Measurements from ENCODE around the gene SPACA7.

SPACA7 gene

DNA sequence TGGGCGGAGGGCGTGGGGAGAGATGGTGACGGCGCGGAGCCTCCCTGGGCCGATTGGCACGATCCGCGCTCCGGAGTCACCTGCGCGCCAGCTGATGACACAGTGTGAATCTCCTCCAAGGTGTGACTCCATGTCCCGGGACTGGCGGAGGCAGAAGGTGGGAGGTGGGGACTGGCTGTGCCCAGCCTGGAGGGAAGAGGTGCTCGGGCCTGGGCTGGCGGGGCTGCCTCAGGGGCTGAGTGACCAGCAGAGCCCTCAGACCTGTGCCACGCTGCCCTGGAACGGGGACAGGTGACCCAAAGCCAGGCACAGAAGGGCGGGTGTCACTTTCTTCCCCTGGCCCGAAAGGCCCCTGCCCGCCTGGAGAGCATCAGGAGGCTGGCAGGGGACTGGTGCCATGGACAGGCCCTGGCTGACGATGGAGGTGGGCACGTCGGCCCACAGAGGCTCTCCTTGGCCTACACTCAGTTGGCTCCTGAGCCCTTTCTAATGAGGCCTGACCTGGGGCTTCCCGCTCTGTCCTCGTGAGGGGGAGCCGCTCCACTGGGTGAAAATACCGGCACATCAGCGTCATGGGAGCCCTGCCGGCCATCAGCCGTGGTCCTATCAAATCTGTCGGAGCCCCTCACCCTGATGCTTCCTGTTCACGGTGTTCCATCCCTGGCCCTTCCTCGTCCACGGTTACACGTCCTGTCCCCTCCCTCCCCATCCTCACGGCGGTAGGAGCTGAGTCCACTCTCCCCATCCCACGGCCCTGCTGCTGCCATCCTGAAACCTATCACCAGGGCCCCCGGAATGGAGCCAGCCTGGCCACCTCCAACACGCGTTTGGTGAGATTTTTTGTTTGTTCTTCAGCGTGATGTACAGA, 75.6 kb downstream of the SPACA7 start:
- Mint-ChIP-seq H3K27me3 (peaks cover 3% of the 10 kb centered on the region), H3K4me3 (no peak overlapping the region), H3K4me1 (peaks cover 2% of the 10 kb centered on the region), H3K36me3 (no peaks in the 10 kb centered on the region), H3K9me3 (no peaks in the 10 kb centered on the region), H3K27ac (no peak overlapping the region)
- DNase-seq (ENCODE audit: low spot score in 2 of 2) (no peak), ATAC-seq (ENCODE audit: low read depth) (no peak)

DNA sequence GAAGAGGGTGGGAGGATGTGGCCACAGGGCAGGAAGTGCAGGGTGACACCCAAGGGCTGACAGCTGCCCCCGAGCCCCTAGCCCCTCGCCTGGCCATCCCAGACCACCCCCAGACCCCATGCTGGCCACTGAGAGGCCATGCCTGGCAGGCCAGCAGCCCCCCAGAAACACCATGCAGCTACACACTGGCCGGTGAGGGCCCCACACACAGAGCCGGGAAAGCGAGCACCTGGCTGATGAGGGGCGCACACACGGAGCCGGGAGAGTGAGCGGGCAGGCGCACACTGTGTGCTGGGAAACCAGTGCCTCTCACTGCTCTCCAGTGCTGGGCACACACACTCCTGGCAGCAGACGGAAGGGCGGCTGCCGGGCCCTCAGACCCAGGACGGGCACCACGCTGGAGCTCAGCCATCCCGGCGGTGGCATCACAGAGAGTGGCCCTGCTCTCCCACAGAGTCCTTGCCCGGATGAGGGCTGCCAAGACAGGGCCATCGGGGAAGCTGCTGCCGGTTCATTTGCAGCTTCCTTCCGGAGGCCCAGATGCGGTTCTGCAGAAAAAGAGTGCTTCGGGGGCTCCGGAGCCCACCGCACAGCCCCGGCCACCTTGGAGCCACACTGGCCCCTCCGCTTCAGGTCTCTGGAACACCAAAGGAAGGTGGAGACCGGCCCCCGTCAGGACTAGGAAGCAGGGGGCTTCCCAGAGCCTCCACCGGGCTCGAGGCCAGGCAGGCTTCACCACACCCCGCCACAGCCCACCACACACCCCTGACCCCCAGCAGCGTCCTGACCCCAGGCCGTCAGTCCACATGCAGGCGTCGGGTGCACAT, 76.4 kb downstream of the SPACA7 start:
- Mint-ChIP-seq H3K36me3 (no peaks in the 10 kb centered on the region), H3K4me3 (no peak overlapping the region), H3K4me1 (peaks cover 2% of the 10 kb centered on the region), H3K27me3 (peaks cover 3% of the 10 kb centered on the region), H3K27ac (no peak overlapping the region), H3K9me3 (no peaks in the 10 kb centered on the region)
- DNase-seq (ENCODE audit: low spot score in 2 of 2) (no peak), ATAC-seq (ENCODE audit: low read depth) (no peak)

DNA sequence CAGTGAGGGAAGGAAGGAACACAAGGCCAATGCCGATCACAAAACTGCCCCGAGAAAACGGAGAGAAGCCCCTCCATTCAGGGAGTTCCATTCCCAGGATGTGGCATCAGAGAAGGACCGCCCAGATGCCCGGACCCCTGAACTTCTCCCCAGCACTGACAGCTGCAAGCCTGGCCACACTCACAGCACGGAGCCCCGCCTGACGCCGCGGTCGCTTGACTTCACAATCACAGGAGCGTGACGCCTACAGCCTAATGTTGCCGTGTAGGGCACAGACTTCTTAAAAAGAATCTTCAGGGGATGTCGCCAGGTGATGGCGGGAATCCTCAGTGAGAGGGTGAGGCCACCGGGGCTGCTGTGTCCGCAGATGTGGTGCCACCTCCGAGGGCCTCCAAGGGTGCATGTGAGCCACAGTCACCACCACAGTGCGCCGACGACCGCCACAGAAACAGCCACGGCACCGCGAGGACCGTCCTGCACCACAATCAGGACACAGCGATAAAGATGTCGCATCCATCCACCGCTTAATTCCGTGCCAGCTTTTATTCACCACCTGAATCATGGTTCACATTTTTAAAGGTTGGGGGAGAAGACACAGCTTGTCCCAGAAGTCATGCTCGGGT, 77.2 kb downstream of the SPACA7 start:
- Mint-ChIP-seq H3K4me3 (no peak overlapping the region), H3K36me3 (no peaks in the 10 kb centered on the region), H3K27me3 (peaks cover 3% of the 10 kb centered on the region), H3K4me1 (peaks cover 2% of the 10 kb centered on the region), H3K9me3 (no peaks in the 10 kb centered on the region), H3K27ac (no peak overlapping the region)
- ATAC-seq (ENCODE audit: low read depth) (no peak), DNase-seq (ENCODE audit: low spot score in 2 of 2) (no peak)

DNA sequence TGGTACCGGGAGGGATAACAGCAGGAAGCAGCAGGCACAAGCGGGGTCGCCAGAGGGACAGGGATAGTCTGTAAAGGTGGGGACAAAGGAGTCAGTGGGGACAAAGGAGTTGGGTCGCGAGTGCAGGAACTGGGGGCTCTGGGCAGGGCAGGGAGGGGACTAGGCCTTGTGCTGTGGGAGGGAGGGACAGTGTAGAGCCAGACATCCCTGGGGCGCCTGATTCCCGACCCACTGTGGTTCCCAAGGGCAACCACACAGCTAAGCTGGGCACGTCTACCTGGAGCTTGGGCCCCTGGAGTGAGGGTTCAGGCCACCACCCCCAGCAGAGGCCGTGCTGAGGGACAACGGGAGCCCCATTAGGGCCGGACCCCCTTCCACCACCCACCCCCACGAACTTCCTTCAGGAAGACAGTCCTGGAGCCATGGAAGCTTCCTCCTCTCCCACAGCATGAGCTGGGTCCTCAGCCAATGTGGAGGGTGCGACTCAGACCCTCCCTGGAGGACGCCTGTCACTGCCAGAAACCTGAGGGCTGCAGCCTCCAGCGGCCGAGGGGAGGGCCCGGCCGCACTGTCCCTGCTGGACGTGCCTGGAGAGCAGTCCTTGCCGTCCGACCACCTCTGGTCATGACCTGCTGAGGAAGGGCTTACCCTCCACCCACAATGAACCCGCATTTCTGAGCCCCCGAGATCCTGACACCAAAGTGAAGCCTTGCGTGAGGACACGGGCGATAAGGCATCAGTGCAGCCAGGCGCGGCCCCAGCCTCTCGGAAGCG, 77.9 kb downstream of the SPACA7 start:
- no peak overlapping the region for H3K27ac Mint-ChIP-seq
- no peaks in the 10 kb centered on the region for H3K36me3 Mint-ChIP-seq
- peaks cover 2% of the 10 kb centered on the region for H3K27me3 Mint-ChIP-seq
- DNase-seq (ENCODE audit: low spot score in 2 of 2), result no peak
- no peak overlapping the region for H3K4me3 Mint-ChIP-seq
- H3K9me3 Mint-ChIP-seq, result peaks cover 4% of the 10 kb centered on the region
- H3K4me1 Mint-ChIP-seq, result no peaks in the 10 kb centered on the region
- ATAC-seq (ENCODE audit: low read depth), result no peak

DNA sequence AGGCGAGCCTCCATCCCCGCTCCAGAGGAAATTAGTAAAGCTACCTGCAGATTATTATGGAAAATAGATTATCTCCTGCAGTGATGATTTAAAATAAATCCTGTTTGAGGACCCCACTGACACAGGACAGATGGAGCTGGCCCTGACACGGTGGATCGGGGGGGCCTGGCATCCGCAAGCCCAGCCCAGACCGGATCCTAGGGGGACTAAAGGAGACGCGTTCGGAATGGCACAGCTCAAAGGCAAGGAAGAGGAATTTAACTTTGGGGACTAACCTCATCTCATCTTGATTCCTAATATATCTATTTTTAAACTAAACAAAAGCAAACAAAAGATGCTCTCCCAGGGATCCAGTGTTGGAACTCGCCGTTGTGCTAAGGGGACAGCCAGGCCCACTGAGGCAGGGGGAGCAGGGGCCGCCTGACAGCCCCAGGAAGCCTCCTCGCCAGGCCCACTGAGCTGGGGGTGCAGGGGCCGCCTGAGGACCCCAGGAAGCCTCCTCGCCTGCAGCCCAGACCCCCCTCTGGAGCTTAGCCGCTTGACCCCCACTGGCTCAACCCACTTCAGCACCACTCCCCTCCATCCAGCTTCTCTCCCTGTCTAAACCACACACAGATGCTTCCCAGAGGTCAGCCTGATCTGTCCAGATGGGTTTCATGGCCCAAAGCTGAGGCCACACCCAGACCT, 78.6 kb downstream of the SPACA7 start:
- Mint-ChIP-seq H3K4me1 (no peaks in the 10 kb centered on the region), H3K4me3 (no peak overlapping the region), H3K27ac (no peak overlapping the region), H3K27me3 (peaks cover 2% of the 10 kb centered on the region), H3K36me3 (peaks cover 4% of the 10 kb centered on the region), H3K9me3 (peaks cover 8% of the 10 kb centered on the region)
- DNase-seq (ENCODE audit: low spot score in 2 of 2) (no peak), ATAC-seq (ENCODE audit: low read depth) (no peak)

DNA sequence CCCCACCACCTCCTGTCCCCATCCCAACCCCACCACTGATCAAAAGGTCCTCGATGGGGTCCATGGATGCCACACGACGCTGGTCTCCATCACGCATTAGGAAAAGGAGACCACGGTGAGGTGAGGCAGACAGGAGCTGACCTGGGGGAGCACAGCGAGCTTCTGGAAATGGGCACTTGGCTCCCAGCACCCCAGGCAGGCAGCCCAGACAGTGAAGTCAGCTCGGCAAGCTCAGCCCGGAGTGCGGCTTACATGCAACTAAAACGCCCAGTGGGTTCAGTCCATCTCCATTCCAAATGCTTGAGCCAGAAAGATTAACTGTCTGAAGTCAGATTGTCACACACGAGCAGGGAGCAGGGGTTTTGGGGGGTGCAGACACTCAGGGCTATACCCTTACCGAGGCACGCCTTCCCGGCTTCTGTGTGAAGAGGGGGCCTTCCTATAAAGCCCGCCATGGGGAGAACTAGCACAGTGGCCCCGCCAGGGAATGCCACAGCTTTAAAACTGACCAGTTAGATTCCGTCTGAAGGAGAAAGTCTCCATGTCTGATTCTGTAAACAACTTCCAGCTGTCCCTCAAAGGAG, 79.4 kb downstream of the SPACA7 start:
- H3K4me3 Mint-ChIP-seq, result no peak overlapping the region
- peaks cover 4% of the 10 kb centered on the region for H3K36me3 Mint-ChIP-seq
- DNase-seq (ENCODE audit: low spot score in 2 of 2) (no peak), ATAC-seq (ENCODE audit: low read depth) (no peak)
- H3K9me3 Mint-ChIP-seq, result peaks cover 10% of the 10 kb centered on the region
- no peaks in the 10 kb centered on the region for H3K4me1 Mint-ChIP-seq
- peaks cover 2% of the 10 kb centered on the region for H3K27me3 Mint-ChIP-seq
- H3K27ac Mint-ChIP-seq, result no peak overlapping the region

GRCh38 chr13:112456138-112457056, 80.2 kb downstream of the SPACA7 start:
- Mint-ChIP-seq H3K9me3 (peaks cover 10% of the 10 kb centered on the region), H3K36me3 (peaks cover 5% of the 10 kb centered on the region), H3K4me3 (no peak overlapping the region), H3K27me3 (peaks cover 2% of the 10 kb centered on the region), H3K4me1 (no peaks in the 10 kb centered on the region), H3K27ac (no peak overlapping the region)
- DNase-seq (ENCODE audit: low spot score in 2 of 2) (no peak), ATAC-seq (ENCODE audit: low read depth) (no peak)

DNA sequence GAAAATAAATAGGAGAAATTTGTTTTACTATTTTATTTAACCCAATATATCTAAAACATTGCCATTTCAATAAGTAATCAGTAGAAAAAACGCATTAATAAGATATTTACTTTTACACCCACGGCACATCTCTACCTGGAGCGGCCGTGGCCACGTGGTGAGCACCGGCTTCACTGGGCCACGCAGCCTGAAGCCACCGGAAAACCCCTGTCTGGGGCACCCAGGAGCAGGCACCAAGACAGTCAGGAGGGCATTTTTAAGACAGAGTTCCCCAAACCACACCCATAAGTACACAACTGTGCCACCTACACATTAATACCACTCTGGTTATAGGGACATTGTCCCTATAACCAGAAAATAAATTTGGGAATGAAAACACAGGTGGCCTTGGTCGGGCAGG, 80.9 kb downstream of the SPACA7 start:
- H3K4me1 Mint-ChIP-seq, result no peaks in the 10 kb centered on the region
- H3K9me3 Mint-ChIP-seq, result peaks cover 10% of the 10 kb centered on the region
- no peak for DNase-seq (ENCODE audit: low spot score in 2 of 2)
- H3K4me3 Mint-ChIP-seq, result no peak overlapping the region
- no peak for ATAC-seq (ENCODE audit: low read depth)
- peaks cover 6% of the 10 kb centered on the region for H3K36me3 Mint-ChIP-seq
- peaks cover 2% of the 10 kb centered on the region for H3K27me3 Mint-ChIP-seq
- H3K27ac Mint-ChIP-seq, result no peak overlapping the region

DNA sequence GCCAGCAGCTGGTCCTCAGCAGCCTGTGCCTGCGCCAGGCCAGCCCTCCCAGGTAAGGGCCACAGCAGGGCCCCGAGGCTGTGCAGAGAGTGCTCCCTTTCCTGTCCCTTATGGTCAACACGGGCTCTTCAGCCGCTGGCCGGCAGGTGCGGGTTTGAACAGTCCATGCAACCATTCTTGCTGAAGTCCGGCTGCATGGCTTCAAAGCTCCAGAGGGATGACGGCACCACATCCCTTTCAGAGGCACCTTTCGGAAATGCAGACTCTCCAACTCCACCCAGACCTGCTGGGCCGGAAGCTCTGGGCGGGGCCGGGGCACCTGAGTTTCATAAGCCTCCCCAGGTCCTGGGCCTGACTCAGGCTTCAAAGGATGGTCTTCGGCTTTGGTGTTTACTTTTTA, 81.3 kb downstream of the SPACA7 start:
- Mint-ChIP-seq H3K36me3 (peaks cover 10% of the 10 kb centered on the region), H3K27me3 (peaks cover 2% of the 10 kb centered on the region), H3K27ac (no peak overlapping the region), H3K4me1 (no peaks in the 10 kb centered on the region), H3K9me3 (peaks cover 13% of the 10 kb centered on the region), H3K4me3 (no peak overlapping the region)
- DNase-seq (ENCODE audit: low spot score in 2 of 2), result no peak
- no peak for ATAC-seq (ENCODE audit: low read depth)

DNA sequence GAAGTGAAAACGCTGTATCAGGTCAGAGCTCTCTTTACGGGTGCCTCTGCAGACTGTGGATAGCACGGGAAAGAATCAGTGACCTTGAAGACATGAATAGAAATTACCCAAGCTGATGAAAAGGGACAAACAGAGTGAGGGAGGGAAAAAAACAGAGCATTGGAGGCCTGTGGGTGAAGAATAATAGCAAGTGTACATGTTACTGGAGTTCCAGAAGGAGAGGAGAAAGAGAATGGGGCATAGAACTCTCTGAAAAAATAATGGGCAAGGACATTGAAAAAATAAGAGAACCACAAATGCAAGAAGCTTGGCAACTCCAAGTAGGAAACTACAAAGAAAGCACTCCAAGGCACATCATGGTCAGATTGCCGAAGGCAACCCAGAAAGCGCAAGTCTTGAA, 86.3 kb downstream of the SPACA7 start:
- Mint-ChIP-seq H3K4me1 (no peaks in the 10 kb centered on the region), H3K27ac (no peak overlapping the region), H3K4me3 (no peak overlapping the region), H3K27me3 (peaks cover 4% of the 10 kb centered on the region), H3K36me3 (peaks cover 13% of the 10 kb centered on the region), H3K9me3 (peaks cover 15% of the 10 kb centered on the region)
- DNase-seq (ENCODE audit: low spot score in 2 of 2) (no peak), ATAC-seq (ENCODE audit: low read depth) (no peak)

- peaks cover 8% of the 10 kb centered on the region for H3K9me3 Mint-ChIP-seq
- DNase-seq (ENCODE audit: low spot score in 2 of 2) (no peak), ATAC-seq (ENCODE audit: low read depth) (no peak)
- no peak overlapping the region for H3K4me3 Mint-ChIP-seq
- H3K27me3 Mint-ChIP-seq, result peaks cover 2% of the 10 kb centered on the region
- H3K36me3 Mint-ChIP-seq, result peaks cover 10% of the 10 kb centered on the region
- no peaks in the 10 kb centered on the region for H3K4me1 Mint-ChIP-seq
- H3K27ac Mint-ChIP-seq, result no peak overlapping the region
These were observed 88.6 kb downstream of the SPACA7 start for GRCh38 chr13:112464720-112465119.
